Suprapubic skin (tissue), 3 donors: ENCODE results near the gene SCD5.

Source experiments
- POLR2A ChIP-seq, 2 donors: fragments of 450-650 bp; IDR thresholded peaks; one replicate each; pipeline ENCODE4 v1.6.1; 2017; ENCODE audit warnings: antibody characterized with exemption in 2 of 2, mild to moderate bottlenecking in 2 of 2, moderate library complexity in 2 of 2
- TF ChIP-seq, protein P1 (sequence below), 2 donors: fragments of 200-600 bp in 1 of 2; fragments of 450-650 bp in 1 of 2; sonication (generic) in 1 of 2; IDR thresholded peaks; one replicate each; pipeline ENCODE4 v1.5.1; 2016 to 2019; ENCODE audit warnings: antibody characterized with exemption in 2 of 2, mild to moderate bottlenecking in 1 of 2, moderate library complexity in 1 of 2

GRCh38 chr4:82818664-82819662 is 20.4 kb upstream of the SCD5 start:
- TF ChIP-seq, protein P1, sequence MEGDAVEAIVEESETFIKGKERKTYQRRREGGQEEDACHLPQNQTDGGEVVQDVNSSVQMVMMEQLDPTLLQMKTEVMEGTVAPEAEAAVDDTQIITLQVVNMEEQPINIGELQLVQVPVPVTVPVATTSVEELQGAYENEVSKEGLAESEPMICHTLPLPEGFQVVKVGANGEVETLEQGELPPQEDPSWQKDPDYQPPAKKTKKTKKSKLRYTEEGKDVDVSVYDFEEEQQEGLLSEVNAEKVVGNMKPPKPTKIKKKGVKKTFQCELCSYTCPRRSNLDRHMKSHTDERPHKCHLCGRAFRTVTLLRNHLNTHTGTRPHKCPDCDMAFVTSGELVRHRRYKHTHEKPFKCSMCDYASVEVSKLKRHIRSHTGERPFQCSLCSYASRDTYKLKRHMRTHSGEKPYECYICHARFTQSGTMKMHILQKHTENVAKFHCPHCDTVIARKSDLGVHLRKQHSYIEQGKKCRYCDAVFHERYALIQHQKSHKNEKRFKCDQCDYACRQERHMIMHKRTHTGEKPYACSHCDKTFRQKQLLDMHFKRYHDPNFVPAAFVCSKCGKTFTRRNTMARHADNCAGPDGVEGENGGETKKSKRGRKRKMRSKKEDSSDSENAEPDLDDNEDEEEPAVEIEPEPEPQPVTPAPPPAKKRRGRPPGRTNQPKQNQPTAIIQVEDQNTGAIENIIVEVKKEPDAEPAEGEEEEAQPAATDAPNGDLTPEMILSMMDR (IDR thresholded peaks at IDR 0.05), result no peak
- TF ChIP-seq POLR2A (IDR thresholded peaks at IDR 0.05), result no peak
